ENCODE measurements around the gene CHMP6. TPM values are rescaled to one million over a fixed set of nuclear protein-coding genes. Genes with fewer than 3 reads are reported as not detected.

The CHMP6 gene
- total RNA-seq, 1 donor: 17.4 TPM

DNA sequence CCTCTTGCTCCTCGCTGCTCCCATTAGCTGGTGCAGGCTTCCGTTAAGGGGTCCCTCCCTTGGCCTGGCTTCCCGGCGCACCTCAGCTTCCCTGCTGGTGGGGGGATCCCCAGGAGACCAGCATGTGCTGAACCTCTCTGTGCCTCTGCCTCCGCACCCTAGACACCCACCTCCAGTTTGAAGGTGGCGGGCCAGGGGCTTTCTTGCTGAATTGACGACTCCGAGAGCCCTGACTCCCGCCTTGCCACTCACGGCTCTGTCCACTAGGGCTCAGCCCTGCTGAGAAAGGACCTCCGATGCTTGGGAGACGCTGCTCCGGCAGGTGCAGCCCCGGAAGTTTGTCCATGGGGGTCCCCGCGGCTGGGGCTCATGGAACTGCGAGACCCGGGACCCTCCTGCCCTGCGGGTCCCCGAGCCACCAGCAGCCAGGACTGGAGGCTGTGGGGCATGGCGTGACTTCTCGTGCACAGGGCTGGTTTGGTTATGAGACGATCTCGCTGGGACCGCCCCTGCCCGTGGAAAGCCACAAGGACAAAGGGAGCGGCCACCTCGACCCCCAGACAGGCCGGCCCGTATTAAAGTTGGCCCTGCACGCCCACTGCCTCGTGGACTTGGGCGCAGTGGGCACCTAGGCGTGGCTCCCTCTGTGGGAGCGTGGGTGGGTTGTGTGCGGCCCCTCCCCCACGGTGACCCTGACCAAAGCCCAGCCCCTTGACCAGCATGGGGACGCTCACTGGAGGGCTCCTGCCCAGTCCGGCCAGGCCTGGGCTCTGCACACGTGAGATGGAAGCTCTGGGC lies 8.1 kb downstream of the CHMP6 start:
- TF ChIP-seq, protein P1, sequence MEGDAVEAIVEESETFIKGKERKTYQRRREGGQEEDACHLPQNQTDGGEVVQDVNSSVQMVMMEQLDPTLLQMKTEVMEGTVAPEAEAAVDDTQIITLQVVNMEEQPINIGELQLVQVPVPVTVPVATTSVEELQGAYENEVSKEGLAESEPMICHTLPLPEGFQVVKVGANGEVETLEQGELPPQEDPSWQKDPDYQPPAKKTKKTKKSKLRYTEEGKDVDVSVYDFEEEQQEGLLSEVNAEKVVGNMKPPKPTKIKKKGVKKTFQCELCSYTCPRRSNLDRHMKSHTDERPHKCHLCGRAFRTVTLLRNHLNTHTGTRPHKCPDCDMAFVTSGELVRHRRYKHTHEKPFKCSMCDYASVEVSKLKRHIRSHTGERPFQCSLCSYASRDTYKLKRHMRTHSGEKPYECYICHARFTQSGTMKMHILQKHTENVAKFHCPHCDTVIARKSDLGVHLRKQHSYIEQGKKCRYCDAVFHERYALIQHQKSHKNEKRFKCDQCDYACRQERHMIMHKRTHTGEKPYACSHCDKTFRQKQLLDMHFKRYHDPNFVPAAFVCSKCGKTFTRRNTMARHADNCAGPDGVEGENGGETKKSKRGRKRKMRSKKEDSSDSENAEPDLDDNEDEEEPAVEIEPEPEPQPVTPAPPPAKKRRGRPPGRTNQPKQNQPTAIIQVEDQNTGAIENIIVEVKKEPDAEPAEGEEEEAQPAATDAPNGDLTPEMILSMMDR (IDR thresholded peaks at IDR 0.05; ENCODE audit: insufficient read depth, low read length): no peak
- DNase-seq (ENCODE audit: low read depth): no peak
- no peak overlapping the region for H3K4me3 ChIP-seq (ENCODE audit: low read depth, low read length)

DNA sequence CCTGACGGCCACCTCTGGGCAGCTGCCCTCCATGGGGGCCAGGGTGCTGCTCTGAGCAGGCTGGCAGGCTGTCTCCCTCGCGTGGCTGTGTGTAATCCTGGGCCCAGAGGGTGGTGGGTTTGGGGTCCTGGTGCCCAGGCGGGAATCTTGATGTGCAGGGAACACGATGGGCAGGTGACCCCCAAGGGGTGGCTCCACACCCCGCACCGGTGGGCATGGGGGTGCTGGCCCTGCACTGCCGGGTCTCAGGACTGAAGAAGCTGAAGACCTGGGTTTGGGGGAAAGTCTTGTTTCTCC lies 8.6 kb downstream of the CHMP6 start:
- TF ChIP-seq, protein P1 (IDR thresholded peaks at IDR 0.05; ENCODE audit: insufficient read depth, low read length): no peak
- no peak overlapping the region for H3K4me3 ChIP-seq (ENCODE audit: low read depth, low read length)
- no peak for DNase-seq (ENCODE audit: low read depth)

DNA sequence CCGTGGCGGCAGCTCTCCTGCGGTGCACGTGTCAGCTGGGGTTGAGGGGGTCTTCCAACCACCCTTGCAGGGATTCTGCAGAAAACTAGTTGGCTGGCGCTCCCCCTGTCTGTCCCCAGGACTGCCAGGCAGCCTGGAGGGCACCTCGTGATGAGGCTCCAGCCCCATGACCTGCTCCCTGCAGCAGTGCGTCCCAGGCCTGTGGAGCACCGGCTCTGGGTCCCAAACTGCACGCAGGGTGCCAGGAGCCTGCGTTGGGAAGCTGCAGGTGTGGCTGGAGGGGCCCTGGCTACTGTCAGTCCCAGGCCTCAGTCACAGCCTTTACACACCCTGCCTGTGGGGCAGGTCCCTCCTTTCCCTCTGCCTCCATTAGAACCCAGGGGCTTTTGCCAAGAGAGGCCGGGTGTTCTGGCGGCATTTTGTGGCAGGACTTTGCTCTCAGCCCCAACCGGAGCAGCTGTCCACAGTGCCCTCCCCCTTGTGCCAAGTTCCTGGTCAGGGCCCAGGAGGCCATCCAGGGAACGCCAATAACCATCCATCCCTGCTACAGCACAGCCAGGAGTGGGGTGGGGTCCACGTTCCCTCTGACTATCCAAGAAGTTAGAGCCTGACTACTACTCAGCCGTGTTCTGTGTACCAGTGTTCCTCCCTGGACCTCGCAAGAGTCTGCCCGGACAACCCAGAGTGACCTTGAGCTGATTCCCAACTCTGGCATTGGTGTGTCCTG lies 9.2 kb downstream of the CHMP6 start:
- H3K4me3 ChIP-seq (ENCODE audit: low read depth, low read length): no peak overlapping the region
- TF ChIP-seq, protein P1 (IDR thresholded peaks at IDR 0.05; ENCODE audit: insufficient read depth, low read length): no peak
- no peak for DNase-seq (ENCODE audit: low read depth)

DNA sequence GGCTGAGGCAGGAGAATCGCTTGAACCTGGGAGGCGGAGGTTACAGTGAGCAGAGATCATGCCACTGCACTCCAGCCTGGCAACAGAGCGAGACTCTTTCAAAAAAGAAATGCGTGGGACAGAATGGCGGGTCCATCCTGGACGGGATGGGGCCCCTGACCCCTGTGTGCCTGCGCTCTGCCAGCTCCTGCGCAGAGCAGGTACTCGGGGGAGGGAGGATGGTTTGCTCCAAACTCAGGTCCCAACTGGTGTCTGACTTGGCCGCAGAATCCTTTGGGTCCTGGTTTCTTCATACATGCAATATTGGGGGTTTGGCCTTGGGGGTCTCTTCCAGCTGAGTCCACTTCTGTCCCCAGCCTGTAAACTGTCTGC lies 10.4 kb downstream of the CHMP6 start:
- no peak for DNase-seq (ENCODE audit: low read depth)

DNA sequence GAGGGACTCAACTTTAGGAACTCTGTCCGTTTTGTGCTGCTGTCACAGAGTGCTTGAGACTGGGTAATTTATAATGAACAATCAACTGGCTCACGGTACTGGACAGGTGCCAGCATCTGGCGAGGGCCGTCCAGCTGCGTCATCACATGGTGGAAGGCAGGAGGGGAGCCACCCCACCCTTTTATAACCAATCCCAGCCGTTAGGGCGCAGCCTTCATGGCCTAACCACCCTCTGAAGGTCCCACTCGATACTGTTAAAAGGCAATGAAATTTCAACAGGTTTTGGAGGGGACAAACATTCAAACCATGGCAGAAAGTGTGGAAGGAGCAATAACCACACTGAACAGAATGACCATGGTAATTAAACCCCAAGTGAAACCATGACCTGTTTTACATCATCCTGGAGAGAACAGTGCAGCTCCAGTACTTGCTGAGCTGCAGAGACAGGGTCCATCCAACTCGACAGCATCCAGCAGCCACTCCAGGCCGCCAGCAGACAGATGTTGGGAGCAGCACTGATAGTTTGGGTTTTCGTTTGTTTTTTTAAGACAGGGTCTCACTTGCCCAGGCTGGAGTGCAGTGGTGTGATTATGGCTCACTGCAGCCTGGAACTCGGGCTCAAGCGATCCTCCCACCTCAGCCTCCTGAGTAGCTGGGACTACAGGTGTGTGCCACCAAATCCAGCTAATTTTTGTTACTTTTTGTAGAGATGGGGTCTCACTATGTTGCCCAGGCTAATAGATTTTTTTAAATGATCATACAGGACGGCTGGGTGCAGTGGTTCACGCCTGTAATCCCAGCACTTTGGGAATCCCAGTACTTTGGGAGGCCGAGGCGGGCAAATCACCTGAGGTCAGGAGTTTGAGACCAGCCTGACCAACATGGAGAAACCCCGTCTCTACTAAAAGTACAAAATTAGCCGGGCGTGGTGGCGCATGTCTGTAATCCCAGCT lies 11.0 kb downstream of the CHMP6 start:
- H3K4me3 ChIP-seq (ENCODE audit: low read depth, low read length): no peak overlapping the region
- peak; percentile 85 for DNase-seq (ENCODE audit: low read depth)
- TF ChIP-seq, protein P1 (IDR thresholded peaks at IDR 0.05; ENCODE audit: insufficient read depth, low read length): no peak

More for the DNA sequence above, 10.4 kb downstream of the CHMP6 start:
- H3K4me3 ChIP-seq (ENCODE audit: low read depth, low read length): no peak overlapping the region
- TF ChIP-seq, protein P1 (IDR thresholded peaks at IDR 0.05; ENCODE audit: insufficient read depth, low read length): no peak

DNA sequence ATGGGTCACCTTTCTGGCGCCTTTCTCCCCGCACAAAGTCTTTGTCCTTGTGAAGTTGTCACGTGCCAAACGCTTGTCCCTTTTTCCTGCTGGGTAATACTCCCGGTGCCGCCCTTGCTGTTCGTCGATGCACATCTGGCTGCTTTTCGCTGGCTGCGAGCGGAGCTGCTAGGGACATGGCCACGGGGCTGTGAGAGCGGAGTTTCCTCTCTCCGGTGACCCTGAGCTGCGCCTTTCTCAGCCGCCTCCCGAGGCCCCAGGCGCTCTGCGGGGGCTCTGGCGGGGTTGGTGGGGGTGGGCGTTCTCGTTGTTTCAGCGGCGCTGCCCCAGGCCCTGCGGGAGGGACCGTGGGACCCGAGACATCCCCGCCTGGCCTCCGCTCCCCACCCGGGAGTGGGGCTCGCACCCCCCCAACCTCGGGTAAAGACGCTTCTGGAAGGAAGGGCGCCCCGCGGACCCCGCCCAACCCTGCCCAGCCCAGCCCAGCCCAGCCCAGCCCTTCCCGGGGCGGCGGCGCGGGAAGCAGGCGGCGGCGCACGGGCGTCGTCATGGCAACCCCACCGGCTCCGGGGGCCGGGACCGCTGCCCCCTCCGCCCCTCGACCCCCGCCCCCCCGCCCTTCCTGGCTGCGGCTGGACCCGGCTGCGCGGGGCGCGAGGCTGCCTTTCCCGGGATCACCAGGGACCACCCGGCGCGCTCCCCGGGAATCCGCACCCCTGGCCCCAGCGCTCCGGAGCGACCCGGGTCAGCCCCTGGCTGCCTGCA lies 12.3 kb downstream of the CHMP6 start:
- peak overlapping the region; percentile 32 for H3K4me3 ChIP-seq (ENCODE audit: low read depth, low read length)
- no peak for DNase-seq (ENCODE audit: low read depth)
- TF ChIP-seq, protein P1 (IDR thresholded peaks at IDR 0.05; ENCODE audit: insufficient read depth, low read length): no peak

Data from fibroblast of the aortic adventitia (primary cell).